ENCODE results near the gene CPNE9. TPM values are rescaled to one million over a fixed set of nuclear protein-coding genes. Genes with fewer than 3 reads are reported as not detected.

Gene CPNE9
- total RNA-seq, 1 experiment from 2014 or later = 0.07 TPM

DNA sequence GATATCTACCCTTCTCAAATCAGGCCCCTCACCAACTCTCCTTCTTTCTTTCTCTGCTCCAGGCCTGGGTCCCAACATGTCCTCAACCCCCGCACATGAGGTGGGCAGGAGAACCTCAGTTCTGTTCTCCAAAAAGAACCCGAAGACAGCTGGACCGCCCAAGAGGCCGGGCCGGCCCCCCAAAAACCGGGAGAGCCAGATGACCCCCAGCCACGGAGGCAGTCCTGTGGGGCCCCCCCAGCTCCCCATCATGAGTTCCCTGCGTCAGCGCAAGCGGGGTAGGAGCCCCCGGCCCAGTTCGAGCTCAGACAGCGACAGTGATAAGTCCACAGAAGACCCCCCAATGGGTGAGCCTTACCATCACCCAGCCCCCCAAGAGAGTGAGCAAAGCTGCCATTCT lies 40.5 kb downstream of the CPNE9 start:
- BruUV-seq (replicated peaks) = no TSS peak
- CTCF ChIA-PET = no interaction called here
- POLR2A ChIA-PET (ENCODE audit: unreplicated experiment) = no interaction called here
- Histone ChIP-seq H3K9me2 (replicated peaks; ENCODE audit: low read length) (no peaks in the 10 kb centered on the region), H3K4me3 (ENCODE audit: low read length) (no peak overlapping the region), H3K27ac (ENCODE audit: low read length) (no peak overlapping the region), H3K36me3 (ENCODE audit: low read depth, low read length) (peaks cover 70% of the 10 kb centered on the region), H3K9ac (ENCODE audit: low read length) (no peak overlapping the region), H3K27me3 (ENCODE audit: low read length) (no peaks in the 10 kb centered on the region), H3K4me2 (ENCODE audit: low read length) (no peak overlapping the region), H3K79me2 (ENCODE audit: low read length) (no peaks in the 10 kb centered on the region), H3K4me1 (ENCODE audit: insufficient read depth, low read length) (peaks cover 11% of the 10 kb centered on the region), H4K20me1 (ENCODE audit: low read length) (no peaks in the 10 kb centered on the region), H3K9me3 (ENCODE audit: low read length) (no peaks in the 10 kb centered on the region), H3F3A (ENCODE audit: low read length, unreplicated experiment) (peaks cover 2% of the 10 kb centered on the region), H2AFZ (ENCODE audit: low read length) (no peak overlapping the region)
- TF ChIP-seq EZH2phosphoT487 (IDR thresholded peaks at IDR 0.05; ENCODE audit: borderline replicate concordance, low read length) (no peak), EZH2 (IDR thresholded peaks at IDR 0.05; ENCODE audit: low read length, unreplicated experiment) (no peak), CTCF (conservative IDR thresholded peaks at IDR 0.05; ENCODE audit: low read depth, low read length) (no peak)
- DNase-seq = no peak
- ATAC-seq = no peak
- intact Hi-C loops (cut with micrococcal nuclease) = no loop called here

DNA sequence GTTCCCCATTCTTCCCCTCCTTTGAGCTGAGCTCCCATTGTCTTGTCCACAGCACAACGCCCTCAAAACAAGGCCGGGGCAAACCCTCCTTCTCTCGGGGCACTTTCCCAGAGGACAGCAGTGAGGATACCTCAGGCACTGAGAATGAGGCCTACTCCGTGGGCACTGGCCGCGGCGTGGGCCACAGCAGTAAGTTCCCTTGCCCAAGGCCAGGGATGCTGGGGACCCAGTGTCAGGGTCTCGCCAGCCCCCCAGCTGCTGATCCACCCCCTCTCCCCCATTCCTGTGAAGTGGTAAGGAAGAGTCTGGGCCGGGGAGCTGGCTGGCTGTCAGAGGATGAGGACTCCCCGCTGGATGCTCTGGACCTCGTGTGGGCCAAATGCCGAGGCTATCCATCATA lies 41.9 kb downstream of the CPNE9 start:
- no peak overlapping the region for H3K4me3 ChIP-seq (ENCODE audit: low read length)
- no TSS peak for BruUV-seq (replicated peaks)
- intact Hi-C loops (cut with micrococcal nuclease) = no loop called here
- ChIA-PET POLR2A (ENCODE audit: unreplicated experiment) (no interaction called here), CTCF (no interaction called here)
- no peaks in the 10 kb centered on the region for H3K9me3 ChIP-seq (ENCODE audit: low read length)
- no peaks in the 10 kb centered on the region for H3K27me3 ChIP-seq (ENCODE audit: low read length)
- H3K27ac ChIP-seq (ENCODE audit: low read length) = no peak overlapping the region
- no peak for ATAC-seq
- no peaks in the 10 kb centered on the region for H4K20me1 ChIP-seq (ENCODE audit: low read length)
- no peak for DNase-seq
- TF ChIP-seq EZH2 (IDR thresholded peaks at IDR 0.05; ENCODE audit: low read length, unreplicated experiment) = no peak
- no peak for TF ChIP-seq CTCF (conservative IDR thresholded peaks at IDR 0.05; ENCODE audit: low read depth, low read length)
- no peak for TF ChIP-seq EZH2phosphoT487 (IDR thresholded peaks at IDR 0.05; ENCODE audit: borderline replicate concordance, low read length)
- peaks cover 58% of the 10 kb centered on the region for H3K36me3 ChIP-seq (ENCODE audit: low read depth, low read length)
- no peak overlapping the region for H3K9ac ChIP-seq (ENCODE audit: low read length)
- H3K4me1 ChIP-seq (ENCODE audit: insufficient read depth, low read length) = peaks cover 14% of the 10 kb centered on the region
- H3F3A ChIP-seq (ENCODE audit: low read length, unreplicated experiment) = peaks cover 4% of the 10 kb centered on the region
- H2AFZ ChIP-seq (ENCODE audit: low read length) = no peak overlapping the region
- H3K4me2 ChIP-seq (ENCODE audit: low read length) = no peak overlapping the region
- no peaks in the 10 kb centered on the region for H3K9me2 ChIP-seq (replicated peaks; ENCODE audit: low read length)
- H3K79me2 ChIP-seq (ENCODE audit: low read length) = peaks cover 3% of the 10 kb centered on the region

DNA sequence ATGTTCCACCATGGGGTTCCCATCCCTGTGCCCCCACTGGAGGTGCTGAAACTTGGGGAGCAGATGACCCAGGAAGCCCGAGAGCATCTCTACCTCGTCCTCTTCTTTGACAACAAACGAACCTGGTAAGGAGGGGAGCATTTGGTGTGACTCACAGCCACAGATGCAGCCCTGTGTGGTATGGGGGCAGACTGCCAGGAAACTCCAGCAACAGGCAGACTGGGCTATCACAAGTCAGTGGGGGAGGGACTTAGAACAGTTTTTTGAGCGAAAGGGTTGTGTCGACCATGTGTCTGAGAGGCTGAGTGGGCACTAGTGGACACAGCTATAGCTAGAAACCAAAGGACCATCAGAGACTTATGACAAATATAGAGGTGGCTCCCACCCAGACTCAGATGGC lies 42.7 kb downstream of the CPNE9 start:
- ATAC-seq (no peak), DNase-seq (peak; percentile 45)
- no TSS peak for BruUV-seq (replicated peaks)
- H3K9me3 ChIP-seq (ENCODE audit: low read length) = no peaks in the 10 kb centered on the region
- H3K36me3 ChIP-seq (ENCODE audit: low read depth, low read length) = peaks cover 53% of the 10 kb centered on the region
- H2AFZ ChIP-seq (ENCODE audit: low read length) = no peak overlapping the region
- no peak overlapping the region for H3K27ac ChIP-seq (ENCODE audit: low read length)
- intact Hi-C loops (cut with micrococcal nuclease) = no loop called here
- peaks cover 4% of the 10 kb centered on the region for H3F3A ChIP-seq (ENCODE audit: low read length, unreplicated experiment)
- no peaks in the 10 kb centered on the region for H3K9me2 ChIP-seq (replicated peaks; ENCODE audit: low read length)
- no peak overlapping the region for H3K9ac ChIP-seq (ENCODE audit: low read length)
- H3K79me2 ChIP-seq (ENCODE audit: low read length) = peaks cover 12% of the 10 kb centered on the region
- no peaks in the 10 kb centered on the region for H4K20me1 ChIP-seq (ENCODE audit: low read length)
- no peak overlapping the region for H3K4me2 ChIP-seq (ENCODE audit: low read length)
- no peak for TF ChIP-seq CTCF (conservative IDR thresholded peaks at IDR 0.05; ENCODE audit: low read depth, low read length)
- TF ChIP-seq EZH2 (IDR thresholded peaks at IDR 0.05; ENCODE audit: low read length, unreplicated experiment) = no peak
- TF ChIP-seq EZH2phosphoT487 (IDR thresholded peaks at IDR 0.05; ENCODE audit: borderline replicate concordance, low read length) = no peak
- CTCF ChIA-PET = no interaction called here
- H3K27me3 ChIP-seq (ENCODE audit: low read length) = no peaks in the 10 kb centered on the region
- H3K4me1 ChIP-seq (ENCODE audit: insufficient read depth, low read length) = peaks cover 22% of the 10 kb centered on the region
- no peak overlapping the region for H3K4me3 ChIP-seq (ENCODE audit: low read length)
- POLR2A ChIA-PET (ENCODE audit: unreplicated experiment) = no interaction called here
